Endodermal cell (in vitro differentiated cells): Measurements from ENCODE around the gene VCX2. TPM values are rescaled to one million over a fixed set of nuclear protein-coding genes. Genes with fewer than 3 reads are reported as not detected.

Source experiments
- DNase-seq: peaks from one replicate; pipeline ENCODE4 v3.0.0-alpha.2; 2017
- H3K27ac ChIP-seq: 2 replicates; pipeline ENCODE4 v1.5.1; 2013; ENCODE audit warnings: mild to moderate bottlenecking, low read depth, low read length, moderate library complexity
- H3K27me3 ChIP-seq: 2 replicates; pipeline ENCODE4 v1.6.1; 2013; ENCODE audit warnings: mild to moderate bottlenecking, low read length, moderate library complexity; ENCODE audit not compliant: insufficient read depth, control insufficient read depth, poor library complexity, severe bottlenecking
- H3K36me3 ChIP-seq: 2 replicates; pipeline ENCODE4 v1.7.0; 2013; ENCODE audit warnings: mild to moderate bottlenecking, low read length, moderate library complexity; ENCODE audit not compliant: control insufficient read depth, insufficient read depth
- H3K4me1 ChIP-seq: one replicate; pipeline ENCODE4 v1.7.0; 2013; ENCODE audit warnings: low read length; ENCODE audit not compliant: control insufficient read depth, insufficient read depth
- H3K4me3 ChIP-seq: 2 replicates; pipeline ENCODE4 v1.5.1; 2013; ENCODE audit warnings: mild to moderate bottlenecking, low read length, moderate library complexity
- H3K9ac ChIP-seq: 2 replicates; pipeline ENCODE4 v1.6.1; 2013; ENCODE audit warnings: mild to moderate bottlenecking, low read length, moderate library complexity; ENCODE audit not compliant: poor library complexity, severe bottlenecking; ENCODE audit errors: extremely low read depth
- H3K9me3 ChIP-seq: 2 replicates; pipeline ENCODE4 v1.6.1; 2013; ENCODE audit warnings: mild to moderate bottlenecking, low read length, moderate library complexity; ENCODE audit not compliant: control insufficient read depth
- H3K27ac Mint-ChIP-seq: 2 replicates; pipeline ENCODE4 v1.8.0; 2020; ENCODE audit warnings: mixed read lengths
- H3K27me3 Mint-ChIP-seq: 2 replicates; pipeline ENCODE4 v1.8.0; 2021; ENCODE audit warnings: mild to moderate bottlenecking, mixed read lengths; ENCODE audit not compliant: insufficient read depth
- H3K36me3 Mint-ChIP-seq: 2 replicates; pipeline ENCODE4 v1.8.0; 2020; ENCODE audit warnings: low read depth, mixed read lengths
- H3K4me1 Mint-ChIP-seq: 2 replicates; pipeline ENCODE4 v1.8.0; 2020; ENCODE audit warnings: mixed read lengths
- H3K4me3 Mint-ChIP-seq: 2 replicates; pipeline ENCODE4 v1.8.0; 2020; ENCODE audit warnings: mild to moderate bottlenecking, moderate library complexity, mixed read lengths
- H3K9me3 Mint-ChIP-seq: 2 replicates; pipeline ENCODE4 v1.8.0; 2020; ENCODE audit warnings: mild to moderate bottlenecking, mixed read lengths
- WGBS, 2 experiments: methylation state at CpG; one replicate each; pipeline versions ENCODE4 v1.1.5 to v1.1.7; 2013; ENCODE audit warnings: missing lambda C conversion rate in 2 of 2, mixed read lengths in 1 of 2; ENCODE audit not compliant: insufficient coverage in 1 of 2, insufficient read length in 1 of 2; 5-methylcytosine and 5-hydroxymethylcytosine counted together
- total RNA-seq, 2 donors: library from RNA; stranded (reverse); fragmentation: NEBNext Ultra II Directional in 1 of 2; extraction: Animal tissue kit (Norgen Biotek cat#: 25700) in 1 of 2; gene quantifications; 2 replicates in 1 of 2; 3 replicates in 1 of 2; pipeline ENCODE4 v1.2.1, GENCODE V29; 2021
- TF ChIP-seq, protein P1 (sequence below): fragments of 200-600 bp; sonication (generic); conservative IDR thresholded peaks from 2 replicates; pipeline ENCODE4 v1.5.0; 2021; ENCODE audit warnings: antibody characterized with exemption, mild to moderate bottlenecking

Gene VCX2
- total RNA-seq, 2 donors from 2014 or later, result not detected

- no peak overlapping the region for H3K27ac ChIP-seq
- no peaks in the 10 kb centered on the region for H3K9me3 ChIP-seq
- 84% methylated on average over 8 of the region's 8 CpGs; no CpG with 5 or more reads in 1 of the 2 experiments for WGBS, 2 experiments
- no peaks in the 10 kb centered on the region for H3K27me3 ChIP-seq
- H3K9ac ChIP-seq, result no peak overlapping the region
- DNase-seq, result no peak
- H3K36me3 Mint-ChIP-seq, result no peaks in the 10 kb centered on the region
- H3K4me3 Mint-ChIP-seq, result no peak overlapping the region
- no peaks in the 10 kb centered on the region for H3K9me3 Mint-ChIP-seq
- H3K4me3 ChIP-seq, result no peak overlapping the region
- H3K27ac Mint-ChIP-seq, result no peak overlapping the region
- no peaks in the 10 kb centered on the region for H3K36me3 ChIP-seq
- peaks cover 7% of the 10 kb centered on the region for H3K4me1 Mint-ChIP-seq
- TF ChIP-seq, protein P1, sequence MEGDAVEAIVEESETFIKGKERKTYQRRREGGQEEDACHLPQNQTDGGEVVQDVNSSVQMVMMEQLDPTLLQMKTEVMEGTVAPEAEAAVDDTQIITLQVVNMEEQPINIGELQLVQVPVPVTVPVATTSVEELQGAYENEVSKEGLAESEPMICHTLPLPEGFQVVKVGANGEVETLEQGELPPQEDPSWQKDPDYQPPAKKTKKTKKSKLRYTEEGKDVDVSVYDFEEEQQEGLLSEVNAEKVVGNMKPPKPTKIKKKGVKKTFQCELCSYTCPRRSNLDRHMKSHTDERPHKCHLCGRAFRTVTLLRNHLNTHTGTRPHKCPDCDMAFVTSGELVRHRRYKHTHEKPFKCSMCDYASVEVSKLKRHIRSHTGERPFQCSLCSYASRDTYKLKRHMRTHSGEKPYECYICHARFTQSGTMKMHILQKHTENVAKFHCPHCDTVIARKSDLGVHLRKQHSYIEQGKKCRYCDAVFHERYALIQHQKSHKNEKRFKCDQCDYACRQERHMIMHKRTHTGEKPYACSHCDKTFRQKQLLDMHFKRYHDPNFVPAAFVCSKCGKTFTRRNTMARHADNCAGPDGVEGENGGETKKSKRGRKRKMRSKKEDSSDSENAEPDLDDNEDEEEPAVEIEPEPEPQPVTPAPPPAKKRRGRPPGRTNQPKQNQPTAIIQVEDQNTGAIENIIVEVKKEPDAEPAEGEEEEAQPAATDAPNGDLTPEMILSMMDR, result no peak
- H3K4me1 ChIP-seq, result no peaks in the 10 kb centered on the region
- no peaks in the 10 kb centered on the region for H3K27me3 Mint-ChIP-seq
Observed at GRCh38 chrX:8201896-8202331, 30.8 kb upstream of the VCX2 start.

DNA sequence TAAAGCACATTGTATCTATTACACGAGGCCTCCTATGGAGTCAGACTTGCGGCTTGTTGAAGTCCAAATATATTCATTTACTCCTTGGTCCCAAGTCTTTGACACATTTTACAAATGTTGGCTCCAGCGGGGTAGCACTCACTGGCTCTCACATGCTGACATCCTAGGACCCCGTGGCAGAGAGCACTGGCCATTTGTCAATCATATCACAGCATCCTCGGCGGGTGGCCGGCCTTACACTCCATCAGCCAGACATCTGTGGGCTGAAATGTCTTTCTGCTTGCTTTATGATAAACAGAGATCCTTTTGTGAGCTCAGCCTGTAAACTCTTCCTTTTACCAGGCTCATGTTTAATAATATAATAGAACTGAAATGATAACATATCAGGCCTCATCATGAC, 25.7 kb upstream of the VCX2 start:
- Histone ChIP-seq H3K27ac (no peak overlapping the region), H3K4me1 (no peaks in the 10 kb centered on the region), H3K9me3 (no peaks in the 10 kb centered on the region), H3K36me3 (no peaks in the 10 kb centered on the region), H3K9ac (no peak overlapping the region), H3K4me3 (no peak overlapping the region), H3K27me3 (no peaks in the 10 kb centered on the region)
- H3K36me3 Mint-ChIP-seq, result no peaks in the 10 kb centered on the region
- WGBS, 2 experiments, result 83 to 100% methylated on average over 1 to 7 of the region's 7 CpGs
- DNase-seq, result no peak
- peaks cover 3% of the 10 kb centered on the region for H3K4me1 Mint-ChIP-seq
- no peaks in the 10 kb centered on the region for H3K27me3 Mint-ChIP-seq
- H3K4me3 Mint-ChIP-seq, result no peak overlapping the region
- H3K27ac Mint-ChIP-seq, result no peak overlapping the region
- TF ChIP-seq, protein P1, result no peak
- peaks cover 3% of the 10 kb centered on the region for H3K9me3 Mint-ChIP-seq

GRCh38 chrX:8194216-8194615, 23.1 kb upstream of the VCX2 start:
- TF ChIP-seq, protein P1, result no peak
- Histone ChIP-seq H3K36me3 (no peaks in the 10 kb centered on the region), H3K27ac (no peak overlapping the region), H3K4me3 (no peak overlapping the region), H3K4me1 (no peaks in the 10 kb centered on the region), H3K27me3 (no peaks in the 10 kb centered on the region), H3K9ac (no peak overlapping the region), H3K9me3 (no peaks in the 10 kb centered on the region)
- no peak for DNase-seq
- Mint-ChIP-seq H3K9me3 (peaks cover 3% of the 10 kb centered on the region), H3K27ac (no peak overlapping the region), H3K27me3 (no peaks in the 10 kb centered on the region), H3K36me3 (no peaks in the 10 kb centered on the region), H3K4me1 (peaks cover 7% of the 10 kb centered on the region), H3K4me3 (no peak overlapping the region)
- 94% methylated on average over 2 of the region's 2 CpGs; no CpG with 5 or more reads in 1 of the 2 experiments for WGBS, 2 experiments
